Stimulated activated effector memory CD8-positive, alpha-beta T cell treated with anti-CD3 and anti-CD28 coated beads, Interleukin-12 subunit alpha, Interleukin-12 subunit beta, amount 100 ng/mL, for 72 hours (primary cell): Measurements from ENCODE around the gene KIAA1958.
A peak's percentile ranks its signal among the peaks of the same experiment; 100 is the strongest.
"Not testable (repeated sequence)": the region's sequence is repeated elsewhere in the genome, so short reads cannot be mapped to it uniquely, and the experiment has no call there.

Source experiments
- ATAC-seq: fragments of 150-1000 bp; cut with Tn5 transposase; 2 replicates; pipeline ENCODE4 v1.10.0; 2021
- DNase-seq, 2 donors: peaks; one replicate each; pipeline ENCODE4 v3.0.0; 2021 to 2022; ENCODE audit warnings: low spot score in 2 of 2
- H3K27ac Mint-ChIP-seq: one replicate; pipeline ENCODE4 v1.8.0; 2022; ENCODE audit warnings: mild to moderate bottlenecking, mixed read lengths
- H3K36me3 Mint-ChIP-seq: one replicate; pipeline ENCODE4 v1.8.0; 2022; ENCODE audit warnings: mild to moderate bottlenecking, mixed read lengths
- H3K4me1 Mint-ChIP-seq: one replicate; pipeline ENCODE4 v1.8.0; 2022; ENCODE audit warnings: mixed read lengths
- H3K4me3 Mint-ChIP-seq: one replicate; pipeline ENCODE4 v1.8.0; 2022; ENCODE audit warnings: mild to moderate bottlenecking, mixed read lengths
- H3K9me3 Mint-ChIP-seq: one replicate; pipeline ENCODE4 v1.8.0; 2022; ENCODE audit warnings: mixed read lengths

The KIAA1958 gene

GRCh38 chr9:112502175-112502946 lies 15.7 kb downstream of the KIAA1958 start:
- H3K4me1 Mint-ChIP-seq: no peaks in the 10 kb centered on the region
- no peaks in the 10 kb centered on the region for H3K9me3 Mint-ChIP-seq
- no peak overlapping the region for H3K4me3 Mint-ChIP-seq
- no peak overlapping the region for H3K27ac Mint-ChIP-seq
- no peaks in the 10 kb centered on the region for H3K36me3 Mint-ChIP-seq
- DNase-seq (no peak), ATAC-seq (no peak)

- no peak overlapping the region for H3K4me3 Mint-ChIP-seq
Measured at GRCh38 chr9:112503170-112503569, 16.5 kb downstream of the KIAA1958 start.

GRCh38 chr9:112505086-112505485 lies 18.5 kb downstream of the KIAA1958 start:
- H3K4me3 Mint-ChIP-seq: no peak overlapping the region
- H3K9me3 Mint-ChIP-seq: no peaks in the 10 kb centered on the region
- ATAC-seq (no peak), DNase-seq (no peak)
- H3K4me1 Mint-ChIP-seq: no peaks in the 10 kb centered on the region
- no peak overlapping the region for H3K27ac Mint-ChIP-seq
- no peaks in the 10 kb centered on the region for H3K36me3 Mint-ChIP-seq

More at GRCh38 chr9:112503170-112503569, 16.5 kb downstream of the KIAA1958 start:
- no peak for DNase-seq
- no peak overlapping the region for H3K27ac Mint-ChIP-seq
- H3K4me1 Mint-ChIP-seq: no peaks in the 10 kb centered on the region
- no peaks in the 10 kb centered on the region for H3K9me3 Mint-ChIP-seq
- H3K36me3 Mint-ChIP-seq: no peaks in the 10 kb centered on the region
- ATAC-seq: no peak

GRCh38 chr9:112505607-112506006 lies 19.0 kb downstream of the KIAA1958 start:
- Mint-ChIP-seq H3K9me3 (no peaks in the 10 kb centered on the region), H3K36me3 (no peaks in the 10 kb centered on the region), H3K4me3 (no peak overlapping the region), H3K27ac (no peak overlapping the region), H3K4me1 (no peaks in the 10 kb centered on the region)
- no peak for DNase-seq
- no peak for ATAC-seq

- Mint-ChIP-seq H3K4me3 (no peak overlapping the region), H3K4me1 (no peaks in the 10 kb centered on the region), H3K9me3 (no peaks in the 10 kb centered on the region), H3K36me3 (no peaks in the 10 kb centered on the region), H3K27ac (no peak overlapping the region)
- no peak for ATAC-seq
- DNase-seq: no peak
Measured at GRCh38 chr9:112506571-112506970, 19.9 kb downstream of the KIAA1958 start.

GRCh38 chr9:112507001-112507680 lies 20.5 kb downstream of the KIAA1958 start:
- Mint-ChIP-seq H3K36me3 (no peaks in the 10 kb centered on the region), H3K9me3 (no peaks in the 10 kb centered on the region), H3K4me1 (no peaks in the 10 kb centered on the region), H3K4me3 (no peak overlapping the region), H3K27ac (peak overlapping the region; percentile 32)
- DNase-seq (no peak), ATAC-seq (no peak)

GRCh38 chr9:112508377-112508776 lies 21.8 kb downstream of the KIAA1958 start:
- Mint-ChIP-seq H3K36me3 (no peaks in the 10 kb centered on the region), H3K4me1 (no peaks in the 10 kb centered on the region), H3K9me3 (no peaks in the 10 kb centered on the region), H3K27ac (no peak overlapping the region), H3K4me3 (no peak overlapping the region)
- no peak for DNase-seq
- ATAC-seq: no peak

- not testable (repeated sequence) for H3K4me1 Mint-ChIP-seq, DNase-seq, ATAC-seq, H3K9me3 Mint-ChIP-seq, H3K36me3 Mint-ChIP-seq, H3K27ac Mint-ChIP-seq, H3K4me3 Mint-ChIP-seq
Measured at GRCh38 chr9:112512377-112512776, 25.8 kb downstream of the KIAA1958 start.

- Mint-ChIP-seq H3K27ac (no peak overlapping the region), H3K9me3 (no peaks in the 10 kb centered on the region), H3K4me3 (no peak overlapping the region), H3K4me1 (no peaks in the 10 kb centered on the region), H3K36me3 (no peaks in the 10 kb centered on the region)
- ATAC-seq: no peak
- no peak for DNase-seq
Measured at GRCh38 chr9:112516769-112517168, 30.1 kb downstream of the KIAA1958 start.

- Mint-ChIP-seq H3K36me3 (no peaks in the 10 kb centered on the region), H3K4me3 (no peak overlapping the region), H3K9me3 (no peaks in the 10 kb centered on the region), H3K27ac (no peak overlapping the region), H3K4me1 (no peaks in the 10 kb centered on the region)
- ATAC-seq (no peak), DNase-seq (no peak)
Measured at GRCh38 chr9:112520069-112520468, 33.4 kb downstream of the KIAA1958 start.

- H3K27ac Mint-ChIP-seq: no peak overlapping the region
Measured at GRCh38 chr9:112520656-112521055, 34.0 kb downstream of the KIAA1958 start.

GRCh38 chr9:112526973-112527372 lies 40.3 kb downstream of the KIAA1958 start:
- Mint-ChIP-seq H3K9me3 (no peaks in the 10 kb centered on the region), H3K27ac (no peak overlapping the region), H3K4me1 (no peaks in the 10 kb centered on the region), H3K4me3 (no peak overlapping the region), H3K36me3 (no peaks in the 10 kb centered on the region)
- ATAC-seq: no peak
- no peak for DNase-seq

More at GRCh38 chr9:112520656-112521055, 34.0 kb downstream of the KIAA1958 start:
- ATAC-seq (no peak), DNase-seq (no peak)
- Mint-ChIP-seq H3K9me3 (no peaks in the 10 kb centered on the region), H3K36me3 (no peaks in the 10 kb centered on the region), H3K4me1 (no peaks in the 10 kb centered on the region), H3K4me3 (no peak overlapping the region)

GRCh38 chr9:112527959-112528358 lies 41.3 kb downstream of the KIAA1958 start:
- no peak overlapping the region for H3K27ac Mint-ChIP-seq
- no peaks in the 10 kb centered on the region for H3K36me3 Mint-ChIP-seq
- H3K4me1 Mint-ChIP-seq: no peaks in the 10 kb centered on the region
- H3K9me3 Mint-ChIP-seq: no peaks in the 10 kb centered on the region
- ATAC-seq: no peak
- H3K4me3 Mint-ChIP-seq: no peak overlapping the region
- no peak for DNase-seq

GRCh38 chr9:112529316-112529715 lies 42.7 kb downstream of the KIAA1958 start:
- no peak for ATAC-seq
- H3K9me3 Mint-ChIP-seq: no peaks in the 10 kb centered on the region

GRCh38 chr9:112530751-112531205 lies 44.2 kb downstream of the KIAA1958 start:
- H3K4me1 Mint-ChIP-seq: no peaks in the 10 kb centered on the region
- no peaks in the 10 kb centered on the region for H3K9me3 Mint-ChIP-seq
- ATAC-seq (no peak), DNase-seq (no peak)
- no peaks in the 10 kb centered on the region for H3K36me3 Mint-ChIP-seq
- no peak overlapping the region for H3K4me3 Mint-ChIP-seq
- no peak overlapping the region for H3K27ac Mint-ChIP-seq

More at GRCh38 chr9:112529316-112529715, 42.7 kb downstream of the KIAA1958 start:
- Mint-ChIP-seq H3K27ac (no peak overlapping the region), H3K36me3 (no peaks in the 10 kb centered on the region), H3K4me1 (no peaks in the 10 kb centered on the region), H3K4me3 (no peak overlapping the region)
- no peak for DNase-seq
